HG02885 (cell line): Measurements from ENCODE around the gene PRDM16.

Source experiments
- ATAC-seq: cut with Tn5 transposase; IDR thresholded peaks from one replicate; pipeline ENCODE4 v1.9.1; 2021; ENCODE audit warnings: mild to moderate bottlenecking; ENCODE audit not compliant: unreplicated experiment, poor library complexity

Gene PRDM16

DNA sequence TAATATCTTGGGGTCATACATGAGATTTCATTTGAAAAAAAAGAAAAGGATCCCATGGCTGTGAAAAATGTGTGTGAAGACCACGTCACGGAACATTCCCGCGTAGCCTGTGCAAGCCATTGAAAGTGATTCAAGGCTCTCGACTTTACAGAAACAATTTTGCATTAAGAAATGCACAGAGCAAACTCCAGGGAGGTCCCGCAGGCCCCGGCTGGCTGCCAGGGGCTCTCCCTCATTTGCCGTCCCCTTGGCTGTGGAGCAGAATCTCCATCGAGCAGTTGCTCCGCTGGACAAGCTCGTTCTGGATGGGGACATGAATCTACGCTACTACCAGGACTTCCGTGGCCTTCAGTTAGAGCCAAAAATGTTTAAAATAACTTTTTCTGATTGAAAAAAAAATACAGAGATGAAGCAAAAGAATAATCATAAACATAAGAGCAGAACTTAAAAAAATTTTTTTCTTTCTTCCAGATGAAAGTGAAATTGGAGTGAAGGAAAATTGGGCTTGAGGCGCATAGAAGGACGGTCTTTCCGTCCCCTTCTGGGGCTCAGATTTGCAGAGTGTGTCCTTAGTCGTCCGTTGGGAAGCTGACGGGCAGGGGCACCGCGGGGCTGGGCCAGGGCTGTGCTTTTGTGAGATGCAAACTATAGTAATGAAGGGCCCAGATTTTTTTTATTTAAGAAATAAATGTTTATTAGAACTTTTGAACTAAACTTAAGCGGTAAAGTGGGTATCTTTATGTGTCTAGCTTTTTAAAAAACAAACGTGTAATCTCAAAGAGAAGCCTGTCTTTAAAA is 317.4 kb downstream of the PRDM16 start:
- ATAC-seq, result no peak

DNA sequence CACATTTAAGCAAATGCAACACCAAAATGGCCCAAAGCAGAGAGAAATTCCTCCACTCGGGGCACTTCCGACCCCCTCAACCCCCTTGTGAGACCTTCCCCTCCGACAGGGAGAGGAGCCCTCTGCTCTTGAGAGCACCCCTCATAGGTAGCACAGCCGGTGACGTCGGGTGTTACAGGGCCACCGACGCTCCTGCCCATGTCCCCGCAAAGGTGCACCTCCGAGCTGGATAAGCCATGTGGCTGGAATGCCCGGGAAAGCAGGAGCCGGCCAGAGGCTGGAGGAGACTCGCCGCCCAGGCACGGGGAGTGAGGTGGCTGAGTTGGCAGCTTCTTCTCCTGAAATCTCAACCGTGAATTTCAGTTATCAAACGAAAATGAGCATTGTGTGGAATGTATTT is 318.4 kb downstream of the PRDM16 start:
- no peak for ATAC-seq

DNA sequence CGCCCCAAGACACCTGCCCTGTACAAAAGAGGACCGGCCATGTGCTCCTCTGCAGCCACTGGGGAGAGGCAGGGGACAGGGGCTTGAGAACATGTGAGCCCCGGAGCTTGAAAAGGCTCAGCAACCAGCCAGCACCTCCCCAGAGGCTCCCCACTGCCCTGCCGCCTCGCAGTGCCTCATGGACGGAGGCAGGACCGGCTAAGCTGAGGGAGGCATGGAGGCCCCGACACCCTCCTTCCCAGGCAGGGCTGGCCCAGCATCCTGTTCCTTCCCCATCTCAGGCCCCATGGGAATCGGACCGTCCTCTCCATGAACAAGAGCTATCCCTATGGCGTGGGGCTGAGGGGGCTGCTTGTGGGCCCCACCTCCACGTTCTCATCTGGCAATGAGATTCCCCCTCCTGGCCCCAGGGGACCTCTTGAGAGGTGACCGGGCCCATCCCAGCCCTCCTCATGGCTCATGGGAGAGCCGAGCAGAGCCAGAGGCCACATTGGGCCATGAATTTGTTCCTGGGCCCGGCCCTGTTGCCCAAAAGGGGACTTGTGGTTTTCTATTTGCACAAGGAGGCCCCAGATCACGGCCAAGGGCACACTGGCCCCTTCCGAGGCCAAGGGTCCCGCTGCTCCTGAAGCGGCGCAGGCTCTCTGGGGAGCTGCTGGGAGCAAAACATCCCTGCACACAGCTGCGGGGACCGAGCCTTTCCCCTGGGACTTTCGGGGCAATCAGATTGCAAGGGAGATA is 320.3 kb downstream of the PRDM16 start:
- no peak for ATAC-seq

DNA sequence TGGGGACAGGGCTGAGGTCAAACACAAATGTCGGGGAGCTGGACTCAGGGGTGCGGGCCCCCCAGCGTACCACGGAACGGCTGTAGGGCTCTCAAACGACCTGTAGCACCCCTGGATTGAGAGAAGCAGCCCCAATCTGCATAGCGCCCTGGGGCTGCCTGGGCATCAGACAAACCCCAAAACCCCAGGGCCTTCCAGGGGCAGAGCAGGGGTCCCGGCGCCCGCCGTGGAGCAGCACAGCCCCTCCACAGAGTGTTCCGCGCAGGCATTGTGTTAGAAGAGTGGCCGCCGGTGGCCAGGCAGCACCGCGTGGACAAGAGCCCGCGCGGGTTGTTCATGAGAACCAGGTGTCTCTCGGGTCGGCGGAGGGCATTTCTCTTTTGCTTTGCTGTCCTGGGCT is 321.3 kb downstream of the PRDM16 start:
- no peak for ATAC-seq

DNA sequence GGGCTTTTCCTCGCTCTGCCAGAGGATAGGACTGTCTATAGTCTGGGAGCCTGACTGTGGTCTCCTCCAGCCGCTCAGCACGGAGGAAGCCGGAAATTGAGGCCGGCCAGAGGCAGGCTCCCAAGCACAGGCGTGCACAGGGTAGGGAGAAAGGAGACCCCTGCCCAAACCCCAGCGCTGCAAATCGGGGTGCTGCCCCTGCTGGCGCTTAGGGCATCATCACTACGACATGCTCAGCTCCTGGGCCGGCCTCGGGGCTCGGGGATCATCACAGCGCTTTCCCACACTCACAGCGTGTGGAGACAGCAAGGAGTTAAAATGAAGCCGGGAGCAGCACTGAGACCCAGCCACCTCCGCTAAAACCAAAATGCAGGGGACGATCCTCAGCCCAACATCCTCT is 322.7 kb downstream of the PRDM16 start:
- ATAC-seq, result no peak

DNA sequence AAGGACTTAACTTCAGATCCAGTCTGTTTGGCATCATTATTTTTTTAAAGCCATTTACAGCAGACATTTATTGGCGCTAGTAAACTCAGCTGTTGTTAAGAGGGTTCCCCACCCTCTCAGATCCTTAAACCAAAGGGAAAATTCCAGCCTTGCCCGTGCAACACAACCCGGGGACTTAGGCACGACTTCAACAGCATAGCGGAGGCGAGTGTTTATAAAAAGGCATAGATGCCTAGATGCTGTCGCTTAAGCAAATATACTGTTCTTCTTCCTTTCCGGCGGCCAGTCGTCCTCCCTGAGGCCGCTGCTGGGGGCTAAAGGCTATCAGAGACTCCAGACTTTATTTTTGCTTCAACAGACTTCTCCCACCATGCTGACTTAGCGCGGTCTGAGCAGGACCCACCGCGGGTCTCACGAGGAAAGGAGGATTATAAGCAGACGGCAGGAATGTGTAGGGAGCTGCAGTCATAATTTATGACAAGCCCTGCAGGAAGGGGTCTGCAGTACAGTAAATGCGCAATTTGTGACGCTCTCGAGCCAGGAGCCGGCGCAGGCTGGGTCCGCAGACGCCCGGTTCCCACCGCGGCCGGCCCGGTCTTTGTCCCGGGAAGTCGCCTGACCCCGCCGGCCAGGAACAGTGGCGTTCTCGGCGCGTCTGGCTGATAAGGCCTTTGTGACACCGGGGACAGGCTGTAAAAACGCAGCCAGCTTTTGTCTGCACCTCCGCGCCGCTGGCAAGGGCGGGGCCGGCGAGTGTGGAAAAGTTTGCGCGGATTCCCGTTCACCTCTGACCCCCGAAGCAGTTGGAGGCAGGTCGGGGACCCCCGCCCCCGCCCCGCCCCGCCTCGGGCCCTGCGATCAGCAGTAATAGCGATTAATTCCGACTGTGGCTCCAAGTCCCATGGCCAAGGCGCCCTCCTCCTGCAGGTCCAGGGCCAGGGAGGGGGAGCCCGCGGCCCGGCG is 324.3 kb downstream of the PRDM16 start:
- no peak for ATAC-seq

DNA sequence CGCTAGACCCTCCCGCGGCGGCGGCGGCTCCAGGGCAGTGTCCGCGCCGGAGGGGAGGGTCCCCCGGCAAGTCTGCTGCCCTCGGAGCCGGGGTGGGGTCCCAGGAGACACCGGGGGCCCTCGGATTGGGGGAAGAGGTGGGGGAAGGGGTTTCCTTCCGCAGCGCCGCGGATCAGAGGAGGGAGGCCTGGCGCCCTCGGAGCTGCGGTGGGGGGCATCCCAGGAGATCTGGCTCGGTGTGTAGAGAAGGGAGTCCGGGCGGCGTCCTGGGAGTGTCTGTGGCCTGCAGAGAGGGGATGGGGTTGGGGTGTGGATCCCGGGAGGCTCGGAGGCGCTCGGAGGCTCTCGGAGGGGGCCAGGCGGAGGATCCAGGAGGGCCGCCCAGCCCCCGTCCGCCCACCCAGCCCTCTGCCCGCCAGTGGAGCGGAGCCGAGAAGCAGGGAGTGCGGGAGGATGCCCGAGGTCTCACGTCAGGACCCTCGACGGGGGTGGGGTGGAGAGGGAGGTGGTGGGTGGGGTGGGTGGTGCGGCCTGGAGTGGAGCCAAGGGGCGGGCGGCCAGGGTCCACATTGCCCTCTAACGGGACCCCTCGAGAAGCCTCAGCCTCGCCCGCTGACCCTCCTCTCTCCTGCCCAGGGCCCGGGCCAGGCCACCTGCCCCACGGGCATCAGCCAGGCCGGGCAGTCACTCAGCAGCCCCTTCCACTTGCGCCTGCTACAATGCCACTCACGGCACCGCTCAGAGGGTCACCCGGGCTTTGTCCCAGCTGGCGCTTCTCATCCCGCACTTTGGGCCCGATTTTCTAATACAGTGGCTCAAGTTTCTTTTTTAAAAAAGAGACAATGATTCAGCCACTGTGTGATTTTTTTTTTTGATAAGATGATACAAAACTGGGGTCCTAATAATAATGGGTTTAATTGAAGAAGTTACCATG is 325.3 kb downstream of the PRDM16 start:
- ATAC-seq, result no peak

DNA sequence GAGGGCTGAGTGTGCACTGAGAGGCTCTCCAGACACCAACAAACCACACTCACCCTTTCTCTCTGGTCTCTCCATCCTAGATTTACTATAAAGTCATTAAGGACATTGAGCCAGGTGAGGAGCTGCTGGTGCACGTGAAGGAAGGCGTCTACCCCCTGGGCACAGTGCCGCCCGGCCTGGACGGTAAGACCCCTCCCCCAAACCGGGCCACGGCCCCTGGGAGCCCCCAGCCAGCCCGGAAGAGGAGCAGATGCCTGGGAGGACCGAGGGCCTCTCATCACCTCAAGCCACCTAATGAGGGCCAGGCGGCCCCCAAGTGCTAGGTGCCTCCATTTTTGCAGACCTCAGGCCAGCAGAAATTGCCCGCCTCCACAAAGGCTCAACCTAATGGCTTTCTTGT is 327.4 kb downstream of the PRDM16 start:
- ATAC-seq, result no peak

DNA sequence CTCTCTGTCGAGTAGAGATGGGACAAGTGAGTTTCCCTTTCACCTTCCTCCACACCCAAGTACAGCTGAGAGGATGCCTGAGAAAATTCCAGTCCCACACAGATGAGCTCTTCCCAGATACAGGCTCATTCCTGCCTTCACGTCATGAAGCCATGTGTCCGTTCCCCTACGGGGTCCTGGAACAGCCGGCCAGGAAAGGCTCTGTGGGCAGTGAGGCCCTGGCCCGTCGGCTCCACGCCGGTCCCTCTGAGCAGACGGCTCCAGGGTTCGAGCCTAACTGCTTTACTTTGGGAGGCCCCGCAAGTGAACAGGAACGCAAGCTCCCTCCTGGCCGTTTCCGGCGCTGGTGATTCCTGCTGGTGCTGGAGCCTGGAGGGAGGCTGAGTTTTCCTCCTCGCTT is 328.3 kb downstream of the PRDM16 start:
- ATAC-seq, result no peak

DNA sequence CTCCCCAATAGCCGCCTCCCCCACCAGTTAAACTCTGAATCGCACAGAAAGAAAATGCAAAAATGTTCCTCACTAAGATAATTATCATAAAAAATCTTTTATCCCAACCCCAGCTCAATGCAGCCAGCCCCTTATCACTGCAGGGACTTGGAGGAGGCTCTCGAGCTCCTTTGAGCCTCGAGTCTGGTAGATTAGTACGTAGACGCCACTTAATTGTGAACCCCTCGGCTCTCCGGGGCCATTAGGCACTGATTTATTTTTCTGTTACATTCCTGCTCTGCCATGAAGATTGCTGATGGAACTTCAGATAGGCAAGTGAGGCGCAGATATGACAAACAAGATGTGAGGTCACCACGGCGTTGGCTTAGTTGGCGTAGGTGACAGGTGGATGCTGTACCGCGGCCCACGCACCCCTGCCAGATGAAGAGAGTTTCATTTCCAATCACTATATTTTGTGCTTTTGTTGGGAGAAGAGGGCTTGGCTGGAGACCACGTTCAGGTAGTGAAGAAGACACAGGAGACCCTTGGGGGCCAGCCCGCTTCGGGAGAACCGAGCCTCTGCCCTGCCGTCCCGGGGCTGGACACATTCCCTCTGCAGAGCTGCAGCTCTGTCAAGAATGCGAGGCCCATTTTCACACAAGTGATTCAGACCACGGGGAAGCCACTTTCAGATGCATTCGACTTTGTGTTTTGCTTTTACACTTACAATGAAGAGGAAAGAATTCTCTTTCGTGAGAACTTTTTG is 329.6 kb downstream of the PRDM16 start:
- no peak for ATAC-seq

DNA sequence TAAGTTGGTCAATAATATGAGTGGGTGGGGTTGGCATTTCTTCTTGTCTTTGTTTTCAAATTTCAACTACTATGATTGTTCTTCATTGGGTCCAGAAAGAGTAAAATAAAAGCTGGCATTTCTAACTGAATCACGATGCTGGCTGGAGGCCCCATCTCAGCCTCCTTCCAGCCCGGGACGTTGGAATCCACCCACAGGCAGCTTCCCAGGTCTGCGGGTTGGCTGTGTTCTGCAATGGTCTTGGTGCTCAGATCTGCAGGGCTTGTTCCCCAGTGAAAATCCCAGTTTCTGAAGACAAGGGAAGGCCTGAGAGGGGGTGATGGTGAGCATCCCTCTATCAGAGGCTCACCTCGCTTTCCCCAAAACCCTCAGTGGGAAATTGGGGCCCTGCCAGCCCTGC is 330.7 kb downstream of the PRDM16 start:
- no peak for ATAC-seq

DNA sequence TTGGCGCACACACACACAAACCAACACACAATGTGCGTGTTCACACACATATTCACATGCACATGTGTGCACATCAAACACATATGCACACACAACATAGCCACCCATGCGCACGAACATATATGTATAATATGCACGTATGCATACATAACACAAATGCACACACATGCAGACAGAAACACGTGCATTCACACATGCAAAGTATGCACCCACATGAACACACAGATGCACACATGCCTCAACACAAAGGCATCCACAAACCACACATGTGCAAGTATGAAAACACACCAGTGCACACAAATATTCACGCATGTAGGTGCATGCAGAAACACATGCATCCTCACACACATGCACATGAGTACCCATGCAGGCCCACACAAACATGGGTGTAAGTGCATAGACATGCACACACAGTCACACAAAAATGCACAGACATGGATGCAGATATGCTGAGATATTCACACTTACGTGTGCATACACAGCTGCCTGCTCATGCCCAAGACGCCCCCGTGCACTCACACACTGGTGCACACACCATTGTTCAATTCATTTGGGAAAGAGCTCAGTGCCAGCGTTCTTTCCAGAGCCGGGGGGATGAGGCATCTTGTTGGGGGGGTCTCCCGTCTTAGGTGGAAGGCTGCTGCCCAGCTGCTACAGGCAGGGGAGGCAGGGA is 332.7 kb downstream of the PRDM16 start:
- ATAC-seq, result no peak

DNA sequence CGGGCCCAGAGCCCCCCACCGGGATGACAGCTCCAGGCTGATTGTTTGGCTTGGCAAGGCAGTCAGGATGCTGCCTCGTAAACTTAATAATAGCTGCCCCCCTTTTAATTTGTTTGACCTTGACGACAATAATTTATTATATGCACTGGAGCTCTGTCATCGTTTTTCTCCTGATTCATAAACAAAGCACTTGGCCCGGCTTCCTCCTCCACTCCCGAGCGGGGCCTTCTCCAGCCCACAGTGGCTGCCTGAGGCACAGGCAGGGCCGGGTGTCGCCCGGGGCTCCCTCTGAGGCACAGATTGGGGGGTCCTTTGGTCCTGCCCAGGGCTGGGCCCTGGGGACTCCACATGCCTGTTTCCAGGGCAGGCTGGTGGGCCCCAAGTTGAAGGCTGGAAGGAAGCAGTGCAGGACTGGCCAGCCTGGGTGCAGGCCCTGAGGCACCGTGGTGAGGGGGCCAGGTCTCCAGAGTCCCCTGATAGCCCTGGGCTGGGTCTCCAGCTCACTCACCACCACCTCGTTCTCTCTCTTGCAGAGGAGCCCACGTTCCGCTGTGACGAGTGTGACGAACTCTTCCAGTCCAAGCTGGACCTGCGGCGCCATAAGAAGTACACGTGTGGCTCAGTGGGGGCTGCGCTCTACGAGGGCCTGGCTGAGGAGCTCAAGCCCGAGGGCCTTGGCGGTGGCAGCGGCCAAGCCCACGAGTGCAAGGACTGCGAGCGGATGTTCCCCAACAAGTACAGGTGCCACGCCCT is 333.4 kb downstream of the PRDM16 start:
- ATAC-seq, result no peak

DNA sequence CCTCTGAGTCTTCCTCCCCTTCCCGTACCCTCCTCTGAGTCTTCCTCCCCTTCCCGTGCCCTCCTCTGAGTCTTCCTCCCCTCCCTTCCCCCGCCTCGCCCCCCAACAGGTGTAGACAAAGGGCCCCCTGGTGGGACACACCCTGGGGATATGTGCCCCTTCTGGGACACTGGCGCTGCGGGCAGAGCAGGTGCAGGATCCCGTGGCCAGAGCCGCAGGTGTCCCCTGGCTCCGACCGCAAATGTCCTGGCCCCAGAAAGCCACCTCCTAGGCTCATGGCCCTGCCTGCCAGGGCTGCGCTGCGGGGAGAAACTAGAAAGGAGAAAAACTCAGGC is 334.0 kb downstream of the PRDM16 start:
- no peak for ATAC-seq

DNA sequence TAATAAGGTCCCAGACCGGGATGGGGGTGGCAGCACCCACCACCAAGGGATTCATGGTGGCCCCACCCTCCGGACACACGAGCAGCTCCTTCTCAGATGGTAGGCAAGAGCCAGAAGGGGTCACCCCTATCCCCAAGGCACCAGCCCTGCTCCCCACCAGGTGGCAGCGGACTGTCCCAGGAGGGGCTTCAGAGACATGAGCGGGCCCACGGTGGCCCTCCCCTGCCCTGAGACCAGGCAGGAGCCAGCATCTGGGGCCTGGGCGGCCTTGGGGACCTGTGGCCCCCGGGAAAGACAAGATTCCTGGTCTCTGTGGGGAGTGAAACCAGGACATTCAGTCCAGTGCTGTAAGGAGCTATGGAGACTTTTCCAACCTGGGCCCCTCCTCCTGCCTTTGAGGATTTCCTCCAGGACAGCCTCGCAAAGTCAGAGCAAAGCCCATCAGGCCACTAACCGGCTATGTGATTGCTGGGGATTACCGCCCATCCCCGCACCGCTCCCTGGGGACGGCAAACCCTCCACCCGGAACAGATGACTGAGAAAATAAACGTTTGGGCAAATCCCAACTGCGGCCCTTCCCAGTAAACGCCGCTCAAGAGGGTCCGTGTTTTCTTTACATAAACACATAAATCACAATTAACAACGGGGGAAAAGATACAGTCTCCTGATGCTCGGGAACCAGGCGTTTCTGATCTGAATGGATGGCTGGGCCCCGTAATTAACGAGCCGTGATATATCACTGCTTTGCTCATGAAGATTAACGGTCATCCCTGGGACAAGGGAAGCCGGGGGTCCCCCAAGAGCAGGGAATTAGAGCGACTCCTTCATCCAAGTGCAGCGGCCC is 334.6 kb downstream of the PRDM16 start:
- ATAC-seq, result no peak

DNA sequence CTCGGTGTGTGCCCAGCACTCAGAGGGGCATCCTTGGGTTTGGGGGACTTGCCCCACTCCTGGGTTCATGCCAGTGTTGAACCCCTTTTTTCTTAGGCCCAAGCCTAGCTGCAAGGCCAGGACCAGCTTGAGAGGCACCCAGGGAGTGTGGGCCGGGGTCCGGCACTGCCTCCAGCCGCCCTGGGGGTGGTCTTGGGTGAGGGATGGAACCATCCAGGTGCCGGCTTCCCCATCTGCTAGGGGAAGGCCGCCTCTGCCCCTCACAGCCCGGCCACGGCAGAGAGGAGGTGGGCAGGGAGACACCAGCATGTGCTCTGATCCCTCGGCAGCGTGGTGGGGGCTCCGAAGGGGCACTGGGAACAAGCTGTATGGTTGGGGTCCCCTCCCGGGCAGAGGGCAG is 335.3 kb downstream of the PRDM16 start:
- ATAC-seq, result no peak

DNA sequence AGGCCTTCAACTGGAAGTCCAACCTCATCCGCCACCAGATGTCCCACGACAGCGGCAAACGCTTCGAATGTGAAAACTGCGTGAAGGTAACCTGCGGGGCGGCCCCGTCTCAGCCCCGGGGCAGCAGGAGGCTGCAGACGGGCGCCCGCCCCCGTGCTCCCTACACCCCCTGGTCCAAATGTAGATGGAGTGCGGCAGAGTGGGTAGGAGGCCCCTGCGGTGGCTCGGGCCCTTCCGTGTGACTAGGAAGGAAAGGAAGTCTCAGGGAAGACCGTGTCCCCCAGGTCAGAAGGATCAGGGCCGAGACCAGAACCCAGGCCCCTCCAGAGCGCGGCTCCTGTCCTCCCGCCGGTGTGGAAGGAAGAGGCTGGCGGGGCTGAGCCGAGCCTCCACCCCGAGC is 335.8 kb downstream of the PRDM16 start:
- no peak for ATAC-seq
